ENCODE measurements around the gene ABHD8.
"Not testable (repeated sequence)": the region's sequence is repeated elsewhere in the genome, so short reads cannot be mapped to it uniquely, and the experiment has no call there.

GRCh38 chr19:17295551-17295950 lies 7.7 kb downstream of the ABHD8 start:
- not testable (repeated sequence) for TF ChIP-seq RAD21 (CRISPR knock-in tag; IDR thresholded peaks at IDR 0.05); CTCF (CRISPR knock-in tag; IDR thresholded peaks at IDR 0.05); ZNF644 (CRISPR knock-in tag; IDR thresholded peaks at IDR 0.05; ENCODE audit: low read depth); POLR2A (IDR thresholded peaks at IDR 0.05; ENCODE audit: insufficient read depth in 1 of 2, low read depth in 2 of 2, low read length in 2 of 2); YY1 (IDR thresholded peaks at IDR 0.05; ENCODE audit: insufficient read depth, insufficient replicate concordance, low read depth, low read length); MAX (IDR thresholded peaks at IDR 0.05); EP300 (IDR thresholded peaks at IDR 0.05; ENCODE audit: low read depth in 2 of 2, low read length in 2 of 2); EP300 (CRISPR knock-in tag; IDR thresholded peaks at IDR 0.05; ENCODE audit: borderline replicate concordance); IRF2 (CRISPR knock-in tag; IDR thresholded peaks at IDR 0.05); ZNF275 (CRISPR knock-in tag; IDR thresholded peaks at IDR 0.05; ENCODE audit: borderline replicate concordance); FOXA1 (IDR thresholded peaks at IDR 0.05); FOXA1 (CRISPR knock-in tag; IDR thresholded peaks at IDR 0.05); CBX1 (IDR thresholded peaks at IDR 0.05; ENCODE audit: low read depth); GABPB1 (CRISPR knock-in tag; IDR thresholded peaks at IDR 0.05); CHD2 (IDR thresholded peaks at IDR 0.05; ENCODE audit: low read depth, low read length)
